Measurements from ENCODE around the gene NFU1. TPM values are rescaled to one million over a fixed set of nuclear protein-coding genes. Genes with fewer than 3 reads are reported as not detected.

NFU1 gene
- total RNA-seq, 2 experiments from 2014 or later = 41.0 to 46.2 TPM

- TF ChIP-seq CTCF (IDR thresholded peaks at IDR 0.05) = no peak
- Mint-ChIP-seq H3K9me3 (no peaks in the 10 kb centered on the region), H3K27me3 (no peaks in the 10 kb centered on the region), H3K27ac (no peak overlapping the region), H3K4me1 (ENCODE audit: low read depth) (peaks cover 40% of the 10 kb centered on the region), H3K4me3 (no peak overlapping the region), H3K36me3 (ENCODE audit: low read depth) (peaks cover 7% of the 10 kb centered on the region)
- POLR2A ChIA-PET = interaction anchor here (5.5 kb wide), 1 partner anchor 17 kb away, joined by 25 read pairs; the partner anchor contains the start of gene NFU1
- intact Hi-C loops (cut with micrococcal nuclease) = no loop called here
- DNase-seq (no peak), ATAC-seq (no peak)
- CTCF ChIA-PET = interaction anchor here (3.2 kb wide), 1 partner anchor 111 kb away, joined by 16 read pairs; no protein-coding TSS in a partner anchor
Observed at GRCh38 chr2:69454976-69455375, 17.7 kb upstream of the NFU1 start.

GRCh38 chr2:69453475-69454129 is 16.4 kb upstream of the NFU1 start:
- intact Hi-C loops (cut with micrococcal nuclease) = no loop called here
- peak; percentile 60 for DNase-seq
- H3K4me1 Mint-ChIP-seq (ENCODE audit: low read depth) = peaks cover 38% of the 10 kb centered on the region
- ChIA-PET CTCF (interaction anchor here (1.1 to 3.2 kb wide), 5 partner anchors 12 to 261 kb away, joined by 3 to 16 read pairs (median 4); partner anchors contain the start of gene NFU1), POLR2A (interaction anchor here (0.7 to 5.5 kb wide), 4 partner anchors 10 to 54 kb away, joined by 3 to 25 read pairs (median 4); partner anchors contain the start of gene NFU1)
- ATAC-seq = peak; percentile 96
- H3K4me3 Mint-ChIP-seq = peak overlapping the region; percentile 18
- no peaks in the 10 kb centered on the region for H3K36me3 Mint-ChIP-seq (ENCODE audit: low read depth)
- H3K27me3 Mint-ChIP-seq = no peaks in the 10 kb centered on the region
- H3K27ac Mint-ChIP-seq = peak overlapping the region; percentile 81
- TF ChIP-seq CTCF (IDR thresholded peaks at IDR 0.05) = no peak
- H3K9me3 Mint-ChIP-seq = no peaks in the 10 kb centered on the region

- ChIA-PET POLR2A (interaction anchor here (0.5 to 5.5 kb wide), 3 partner anchors 15 to 544 kb away, joined by 3 to 25 read pairs (median 4); partner anchors contain the start of gene NFU1), CTCF (interaction anchor here (1.1 to 3.2 kb wide), 5 partner anchors 13 to 262 kb away, joined by 3 to 16 read pairs (median 4); partner anchors contain the start of gene NFU1)
- DNase-seq (no peak), ATAC-seq (no peak)
- intact Hi-C loops (cut with micrococcal nuclease) = no loop called here
- no peaks in the 10 kb centered on the region for H3K27me3 Mint-ChIP-seq
- H3K9me3 Mint-ChIP-seq = no peaks in the 10 kb centered on the region
- H3K4me1 Mint-ChIP-seq (ENCODE audit: low read depth) = peaks cover 38% of the 10 kb centered on the region
- H3K4me3 Mint-ChIP-seq = no peak overlapping the region
- TF ChIP-seq CTCF (IDR thresholded peaks at IDR 0.05) = no peak
- no peaks in the 10 kb centered on the region for H3K36me3 Mint-ChIP-seq (ENCODE audit: low read depth)
- H3K27ac Mint-ChIP-seq = peak overlapping the region; percentile 81
Observed at GRCh38 chr2:69452687-69453086, 15.5 kb upstream of the NFU1 start.

- H3K4me1 Mint-ChIP-seq (ENCODE audit: low read depth) = peaks cover 30% of the 10 kb centered on the region
- H3K27me3 Mint-ChIP-seq = no peaks in the 10 kb centered on the region
- no peak for TF ChIP-seq CTCF (IDR thresholded peaks at IDR 0.05)
- DNase-seq (no peak), ATAC-seq (no peak)
- no peaks in the 10 kb centered on the region for H3K9me3 Mint-ChIP-seq
- H3K36me3 Mint-ChIP-seq (ENCODE audit: low read depth) = no peaks in the 10 kb centered on the region
- H3K4me3 Mint-ChIP-seq = no peak overlapping the region
- POLR2A ChIA-PET = interaction anchor here (1.2 kb wide), 1 partner anchor 13 kb away, joined by 7 read pairs; the partner anchor contains the start of gene NFU1
- H3K27ac Mint-ChIP-seq = no peak overlapping the region
- intact Hi-C loops (cut with micrococcal nuclease) = no loop called here
- CTCF ChIA-PET = interaction anchor here (0.9 kb wide), 1 partner anchor 274 kb away, joined by 3 read pairs; no protein-coding TSS in a partner anchor
Observed at GRCh38 chr2:69450735-69451416, 13.6 kb upstream of the NFU1 start.
